NCI-H748 (cell line): Measurements from ENCODE around the gene ORAI2.
"Not testable (repeated sequence)": the region's sequence is repeated elsewhere in the genome, so short reads cannot be mapped to it uniquely, and the experiment has no call there.

Experiments used
- DNase-seq: peaks from one replicate; lab custom pipeline; 2025; ENCODE audit not compliant: unreplicated experiment; lab: John Stamatoyannopoulos, UW

ORAI2 gene

DNA sequence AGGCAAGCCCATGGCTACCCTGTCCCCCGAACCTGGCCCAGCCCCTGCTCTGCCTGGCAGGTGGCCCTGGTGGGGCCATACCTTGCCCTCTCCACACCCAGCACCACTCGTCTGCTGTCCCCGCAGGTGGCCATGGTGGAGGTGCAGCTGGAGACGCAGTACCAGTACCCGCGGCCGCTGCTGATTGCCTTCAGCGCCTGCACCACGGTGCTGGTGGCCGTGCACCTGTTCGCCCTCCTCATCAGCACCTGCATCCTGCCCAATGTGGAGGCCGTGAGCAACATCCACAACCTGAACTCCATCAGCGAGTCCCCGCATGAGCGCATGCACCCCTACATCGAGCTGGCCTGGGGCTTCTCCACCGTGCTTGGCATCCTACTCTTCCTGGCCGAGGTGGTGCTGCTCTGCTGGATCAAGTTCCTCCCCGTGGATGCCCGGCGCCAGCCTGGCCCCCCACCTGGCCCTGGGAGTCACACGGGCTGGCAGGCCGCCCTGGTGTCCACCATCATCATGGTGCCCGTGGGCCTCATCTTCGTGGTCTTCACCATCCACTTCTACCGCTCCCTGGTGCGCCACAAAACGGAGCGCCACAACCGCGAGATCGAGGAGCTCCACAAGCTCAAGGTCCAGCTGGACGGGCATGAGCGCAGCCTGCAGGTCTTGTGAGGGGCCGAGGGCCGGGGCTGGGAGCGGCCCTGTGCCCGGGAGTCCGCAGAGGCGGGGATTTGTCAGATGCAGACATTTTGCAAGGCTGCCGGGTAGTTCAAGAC, 13.2 kb downstream of the ORAI2 start:
- no peak for DNase-seq

DNA sequence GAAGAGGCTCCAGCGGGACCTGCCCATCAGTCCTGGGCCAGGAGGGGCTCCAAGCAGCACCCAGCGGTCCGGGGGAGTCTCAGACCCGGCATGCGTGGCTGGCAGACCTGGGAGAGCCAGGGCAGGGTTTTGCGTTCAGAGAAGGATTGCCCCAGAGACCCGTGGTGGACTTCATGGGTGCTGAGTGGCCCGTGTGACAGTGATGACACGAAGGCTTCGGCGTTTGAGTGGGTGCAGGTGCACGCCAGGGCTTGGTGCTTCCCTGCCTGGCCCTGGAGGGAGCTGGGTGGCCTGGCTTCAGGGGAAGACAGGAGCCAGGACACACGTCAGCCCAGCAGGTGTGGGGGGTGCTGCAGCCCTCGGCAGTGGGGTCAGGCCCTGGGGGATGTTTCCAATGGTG, 13.9 kb downstream of the ORAI2 start:
- DNase-seq = no peak

DNA sequence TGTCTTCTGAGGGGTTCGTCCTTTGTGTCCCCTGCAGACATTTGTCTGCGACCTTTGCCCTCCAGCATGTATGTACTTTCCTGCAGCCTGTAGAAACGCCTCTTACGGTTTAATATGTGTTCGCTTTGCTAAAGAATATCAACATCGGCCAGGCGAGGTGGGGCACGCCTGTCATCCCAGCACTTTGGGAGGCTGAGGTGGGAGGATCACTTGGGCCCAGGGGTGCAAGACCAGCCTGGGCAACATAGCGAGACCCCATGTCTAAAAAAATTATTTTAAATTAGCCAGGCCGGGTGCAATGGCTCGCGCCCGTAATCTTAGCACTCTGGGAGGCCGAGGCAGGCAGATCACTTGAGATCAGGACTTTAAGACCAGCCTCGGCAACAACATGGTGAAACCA, 15.8 kb downstream of the ORAI2 start:
- DNase-seq = no peak

DNA sequence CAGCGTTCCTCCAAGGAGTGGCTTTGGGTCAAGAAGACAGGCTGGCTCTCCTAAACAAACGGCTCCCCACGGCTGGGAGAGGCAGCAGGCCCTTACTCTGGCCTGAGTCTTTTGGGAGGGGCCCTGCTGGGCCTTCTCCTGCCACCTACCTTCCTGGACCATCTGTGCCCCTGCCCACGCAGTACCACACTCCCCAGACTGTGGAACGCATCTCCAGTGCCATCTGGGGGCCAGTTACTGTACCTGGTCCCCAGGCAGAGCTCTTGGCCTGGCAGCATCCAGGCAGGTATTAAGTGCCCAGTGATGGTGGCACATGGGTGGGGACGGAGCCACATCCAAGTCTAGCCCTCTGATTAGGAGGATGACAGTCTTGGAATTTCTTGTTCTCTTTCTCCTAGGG, 16.9 kb downstream of the ORAI2 start:
- no peak for DNase-seq

DNA sequence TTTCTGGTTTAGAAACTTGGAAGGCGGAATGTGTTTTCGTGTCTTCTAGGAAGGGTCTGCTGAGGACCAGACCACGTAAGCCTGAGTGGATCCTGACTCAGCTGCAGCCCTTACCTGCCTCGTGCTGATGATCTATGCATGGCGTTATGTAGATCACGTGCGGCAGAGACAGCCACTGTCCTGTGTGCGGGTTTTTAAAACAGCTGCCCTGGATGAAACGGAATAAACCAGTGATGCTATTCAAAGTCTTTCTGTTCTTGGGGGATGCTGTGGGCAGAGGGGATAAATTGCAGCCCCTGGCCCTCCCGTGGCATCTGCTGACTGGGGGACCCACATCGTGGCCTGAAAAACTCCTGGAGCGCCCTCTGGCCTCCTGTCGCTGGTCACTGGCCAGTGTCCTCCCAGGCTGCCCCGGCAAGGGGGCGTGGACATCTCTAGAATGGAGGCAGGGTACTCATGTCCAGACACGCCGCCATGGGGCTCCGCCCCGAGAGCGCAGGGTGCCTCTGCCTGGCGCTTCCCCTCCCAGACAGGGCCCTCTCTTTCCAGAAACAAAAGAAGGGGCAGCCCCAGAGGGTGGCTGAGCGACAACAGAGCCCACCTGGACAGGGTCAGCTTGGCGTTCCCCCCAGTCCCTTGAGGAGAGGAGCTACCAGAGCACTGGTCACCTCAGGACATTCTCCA, 18.1 kb downstream of the ORAI2 start:
- DNase-seq = peak; percentile 82

DNA sequence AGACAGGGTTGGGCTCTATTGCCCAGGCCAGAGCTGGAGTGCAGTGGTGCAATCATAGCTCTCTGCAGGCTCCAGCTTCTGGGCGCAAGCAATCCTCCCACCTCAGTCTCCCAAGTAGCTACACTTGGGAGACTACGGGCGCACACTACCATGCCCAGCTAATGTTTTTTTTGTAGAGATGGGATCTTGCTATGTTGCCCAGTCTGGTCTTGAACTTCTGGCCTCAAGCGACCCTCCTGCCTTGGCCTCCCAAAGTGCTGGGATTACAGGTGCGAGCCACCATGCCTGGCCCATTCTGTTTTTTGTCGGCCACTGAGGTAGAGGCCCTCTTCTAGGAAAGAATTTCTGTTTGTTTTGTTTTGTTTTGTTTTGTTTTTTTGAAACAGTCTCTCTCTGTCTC, 19.1 kb downstream of the ORAI2 start:
- DNase-seq = no peak

DNA sequence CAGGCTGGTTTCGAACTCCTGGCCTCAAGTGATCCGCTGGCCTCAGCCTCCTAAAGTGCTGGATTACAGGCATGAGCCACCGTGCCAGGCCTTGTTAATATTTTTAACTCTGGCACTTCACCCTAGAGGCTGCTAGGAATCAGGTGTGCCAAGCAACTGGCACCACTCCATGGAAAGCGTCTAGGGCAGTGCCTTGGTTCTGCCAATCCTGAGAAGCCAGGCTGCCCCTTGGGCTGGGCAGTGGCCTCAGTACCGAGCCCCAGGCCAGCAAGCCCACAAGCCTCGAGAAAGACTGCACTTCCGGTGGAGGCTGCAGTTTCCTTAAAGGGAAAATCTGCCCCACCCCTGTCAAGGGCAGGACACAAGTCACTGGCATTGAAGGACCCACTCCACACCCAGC, 19.9 kb downstream of the ORAI2 start:
- no peak for DNase-seq

DNA sequence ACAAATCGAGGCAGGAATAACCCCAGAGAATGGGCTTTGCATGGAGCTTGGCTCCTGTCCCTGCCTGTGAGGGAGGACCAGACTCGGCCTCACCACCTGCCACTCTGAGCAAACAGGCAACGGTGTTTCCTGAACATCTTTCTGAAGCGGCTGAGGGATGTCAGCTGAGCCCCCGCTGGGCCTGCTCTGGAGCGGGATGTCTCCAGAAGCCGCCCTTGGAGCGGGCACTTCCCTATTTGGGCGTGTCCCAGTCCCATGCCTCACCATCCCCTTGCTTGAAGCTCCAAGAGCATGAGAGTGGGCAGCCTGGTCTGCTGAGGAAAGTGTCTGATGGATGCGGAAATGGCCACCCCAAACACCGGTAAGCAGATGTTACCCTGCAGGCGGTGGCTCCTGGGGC, 21.1 kb downstream of the ORAI2 start:
- peak; percentile 13 for DNase-seq

DNA sequence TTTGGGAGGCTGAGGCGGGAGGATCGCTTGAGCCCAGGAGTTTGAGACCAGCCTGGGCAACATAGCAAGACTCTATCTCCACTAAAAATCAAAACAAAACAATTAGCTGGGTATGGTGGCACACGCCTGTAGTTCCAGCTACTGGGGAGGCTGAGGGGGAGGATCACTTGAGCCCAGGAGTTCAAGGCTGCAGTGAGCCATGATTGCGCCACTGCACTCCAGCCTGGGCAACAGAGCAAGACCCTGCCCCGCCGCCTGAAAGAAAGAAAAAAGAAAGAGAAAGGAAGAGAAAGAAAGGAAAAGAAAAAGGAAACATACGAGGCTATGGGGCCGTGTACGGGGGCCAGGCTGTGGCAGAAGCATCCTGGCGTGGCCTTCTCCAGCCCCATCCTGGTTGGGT, 21.6 kb downstream of the ORAI2 start:
- not testable (repeated sequence) for DNase-seq

DNA sequence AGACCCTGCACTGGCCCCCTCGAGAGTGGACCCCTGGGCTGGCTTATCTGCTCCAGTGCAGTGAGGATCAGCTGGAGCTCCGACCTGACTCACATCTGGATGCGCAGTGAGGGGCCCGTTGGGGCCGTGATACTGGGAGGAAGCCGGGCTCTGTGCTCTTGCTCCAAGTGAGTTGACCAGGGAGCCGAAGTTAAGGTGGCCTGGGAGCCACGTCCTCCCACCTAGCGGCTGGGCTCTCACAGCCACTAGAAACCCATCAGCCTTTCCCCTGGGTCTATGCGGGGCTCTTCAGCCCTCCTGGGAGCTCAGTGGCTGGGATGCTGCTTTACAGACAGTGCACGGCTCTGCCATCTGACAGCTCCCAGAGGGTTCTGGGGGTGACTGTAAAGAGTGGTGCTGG, 22.2 kb downstream of the ORAI2 start:
- DNase-seq = no peak

DNA sequence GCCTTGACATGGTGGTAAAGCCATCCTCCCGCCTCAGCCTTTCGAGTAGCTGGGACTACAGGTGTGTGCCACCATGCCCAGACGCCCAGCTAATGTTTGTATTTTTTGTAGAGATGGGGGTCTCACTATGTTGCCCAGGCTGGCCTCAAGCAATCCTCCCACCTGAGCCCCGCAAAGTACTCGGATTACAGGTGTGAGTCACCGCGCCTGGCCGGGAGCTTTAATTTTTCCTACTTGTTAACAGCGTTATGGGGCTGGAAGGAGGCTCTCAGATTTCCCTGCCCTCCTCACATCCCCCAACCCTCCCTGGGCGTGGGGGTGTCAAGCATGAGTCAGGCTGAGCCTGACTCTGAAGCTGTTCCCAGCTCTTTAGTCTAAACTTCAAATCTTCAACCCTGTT, 23.0 kb downstream of the ORAI2 start:
- no peak for DNase-seq

DNA sequence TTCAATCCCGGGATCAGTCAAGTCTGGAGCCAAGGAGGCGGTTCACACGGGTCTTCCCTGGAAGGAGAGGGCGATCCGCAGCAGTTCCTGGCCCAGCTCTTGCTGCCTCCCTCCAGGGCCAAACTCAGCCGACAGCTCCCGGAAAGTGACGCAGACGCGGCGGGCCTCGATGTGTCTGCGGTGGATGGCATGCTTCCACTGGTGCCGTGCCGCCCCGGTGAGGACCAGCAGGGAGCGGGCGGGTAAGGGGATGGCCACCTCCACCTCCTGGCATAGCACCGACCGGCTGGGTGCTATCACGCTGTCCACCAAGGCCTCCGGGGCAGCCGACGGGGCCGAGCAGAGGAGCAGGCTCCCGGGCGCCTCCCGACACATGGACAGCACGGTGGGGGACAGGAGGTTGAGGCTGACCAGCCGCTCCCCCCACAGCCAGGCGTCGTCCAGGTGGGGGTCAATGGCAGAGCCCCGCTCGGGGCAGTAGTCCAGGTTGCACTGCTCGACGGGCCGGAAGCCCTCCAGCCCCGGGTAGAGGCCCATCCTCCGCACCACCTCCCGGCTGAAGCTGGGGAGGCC, 24.1 kb downstream of the ORAI2 start:
- no peak for DNase-seq

DNA sequence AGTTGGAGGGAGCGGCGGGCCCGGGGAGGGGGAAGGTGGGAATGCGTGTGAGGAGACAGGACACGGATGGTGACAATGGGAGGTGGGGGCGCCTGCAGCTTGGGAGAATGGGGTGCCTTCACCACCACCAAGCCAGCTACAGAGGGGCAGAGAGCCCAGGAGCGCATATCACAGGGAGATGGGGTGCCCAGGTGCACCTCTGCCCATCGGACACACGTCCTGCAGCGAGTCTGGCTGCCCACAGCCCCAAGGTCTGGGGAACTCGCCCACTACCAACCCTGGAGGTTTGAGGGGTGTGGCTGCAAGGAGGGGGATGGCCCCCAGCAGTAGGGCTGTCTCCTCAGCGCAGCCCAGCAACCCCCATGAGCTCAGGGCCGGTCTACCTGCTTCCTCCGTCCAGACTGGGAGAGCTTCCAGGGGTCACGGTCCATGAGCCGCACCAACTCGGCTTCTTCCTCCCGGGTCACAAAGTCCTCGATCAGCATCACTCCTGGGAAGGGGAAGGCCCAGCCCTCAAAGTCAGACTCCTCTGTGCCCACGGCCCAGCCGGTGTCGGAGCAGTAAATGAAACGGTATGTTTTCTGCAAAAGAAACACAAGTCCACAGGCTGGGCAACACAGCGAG, 26.0 kb downstream of the ORAI2 start:
- DNase-seq = no peak

DNA sequence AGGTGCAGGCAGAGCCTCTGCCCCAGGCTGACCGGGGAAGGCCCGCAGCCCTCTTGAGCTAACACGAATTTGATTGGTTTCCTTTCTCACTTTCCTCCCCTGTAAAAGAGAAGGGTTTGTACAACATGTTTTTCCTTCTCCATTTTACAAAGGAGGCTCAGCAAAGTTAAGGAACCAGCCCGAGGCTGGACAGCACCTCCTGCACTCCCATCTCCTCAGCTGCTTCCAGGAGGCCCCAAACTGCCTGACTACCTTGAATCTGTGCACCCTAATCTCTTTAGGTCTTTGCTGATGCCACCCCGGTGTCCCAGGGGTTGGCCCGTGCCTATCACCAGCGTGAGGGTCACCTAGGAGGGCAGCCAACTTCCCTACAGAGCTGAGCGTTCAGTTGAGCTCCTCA, 27.1 kb downstream of the ORAI2 start:
- DNase-seq = no peak

DNA sequence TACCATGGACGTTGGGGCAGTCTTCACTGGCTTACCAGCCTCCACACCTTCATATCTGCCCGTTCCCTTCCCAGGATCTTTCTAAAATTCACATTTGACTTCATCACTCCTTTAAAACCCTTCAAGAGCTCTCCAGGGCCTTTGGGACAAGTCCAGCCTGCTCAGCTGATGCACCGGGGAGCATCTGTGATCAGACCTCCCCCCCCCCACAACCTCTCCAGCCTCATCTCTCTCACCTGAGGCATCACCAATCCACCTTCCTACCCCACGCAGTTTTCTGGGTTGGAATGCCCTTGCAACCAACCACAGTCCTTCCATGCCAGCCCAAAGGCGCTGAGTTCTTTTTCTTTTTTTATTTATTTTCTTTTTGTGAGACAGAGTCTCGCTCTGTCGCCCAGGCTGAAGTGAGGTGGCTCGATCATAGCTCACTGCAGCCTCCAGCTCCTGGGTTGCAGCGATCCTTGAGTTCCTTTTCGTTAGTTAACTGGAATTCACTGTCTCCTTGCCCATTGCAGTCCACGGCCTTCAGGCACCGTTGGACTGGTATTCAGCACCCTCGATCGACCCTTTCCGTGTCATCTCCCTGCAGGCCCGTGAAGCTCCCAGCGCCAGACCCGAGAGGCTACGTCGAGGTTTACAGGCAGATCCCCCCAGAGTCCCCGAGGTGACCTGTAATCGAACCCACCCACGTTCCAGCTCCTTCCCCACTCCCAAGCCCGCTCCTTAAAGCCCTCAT, 30.6 kb downstream of the ORAI2 start:
- peak; percentile 45 for DNase-seq

DNA sequence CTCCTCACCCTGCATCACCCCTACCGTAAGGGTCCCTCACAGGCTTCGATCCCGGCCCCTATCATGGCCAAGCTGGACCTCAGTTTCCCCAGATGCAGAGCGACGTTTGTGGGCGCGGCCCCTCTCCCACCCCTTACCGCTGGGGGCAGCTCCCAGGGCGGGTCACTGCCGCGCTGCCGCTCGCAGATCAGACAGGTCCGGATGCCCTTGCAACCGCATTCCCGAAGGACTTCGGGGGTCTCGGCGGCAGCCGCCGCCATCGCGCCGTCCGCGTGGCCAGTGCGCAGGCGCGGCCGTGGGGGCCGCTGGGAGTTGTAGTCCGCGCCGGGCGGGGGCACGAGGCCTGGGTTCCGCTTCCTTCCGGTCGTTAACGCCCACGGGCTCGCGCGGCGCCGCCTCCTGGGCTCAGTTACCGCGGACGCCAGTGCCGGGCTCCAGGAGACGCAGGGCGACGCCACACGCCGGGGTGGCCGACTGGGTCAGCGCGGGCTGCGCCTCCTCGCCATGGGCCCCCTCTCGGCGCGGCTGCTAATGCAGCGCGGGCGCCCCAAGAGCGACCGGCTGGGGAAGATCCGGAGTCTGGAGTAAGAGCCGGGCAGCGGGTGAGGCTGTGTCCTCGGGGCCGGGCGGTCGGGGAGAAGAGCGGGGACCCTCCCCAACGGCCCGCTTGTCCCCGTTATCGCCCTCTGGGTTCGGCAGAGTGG, 31.4 kb downstream of the ORAI2 start, which contains the start of the genes ALKBH4 and LRWD1:
TSS of gene ALKBH4 (minus strand) at position 287 of the 704 bp plus-strand sequence. CDS start at position 260, 27 bp downstream.
TSS of gene LRWD1 (plus strand) at position 408 of the 704 bp plus-strand sequence. CDS start at position 505, 97 bp downstream.
- peak; percentile 92 for DNase-seq

DNA sequence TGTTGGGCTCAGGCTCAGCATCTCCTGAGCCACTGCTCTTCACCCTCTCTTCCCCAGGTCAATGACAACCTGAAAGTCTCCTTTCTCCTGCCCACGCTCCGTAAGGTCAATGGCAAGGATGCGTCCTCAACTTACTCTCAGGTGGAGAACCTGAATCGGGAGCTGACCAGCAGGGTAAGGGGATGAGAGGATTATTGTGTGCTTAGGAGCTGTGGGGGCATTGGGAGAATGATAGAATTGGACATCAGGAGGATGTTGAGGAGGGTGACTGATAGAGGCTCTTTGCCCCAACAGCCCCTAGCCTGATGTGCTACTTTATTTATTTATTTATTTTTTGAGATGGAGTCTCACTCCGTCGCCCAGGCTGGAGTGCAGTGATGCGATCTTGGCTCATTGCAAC, 32.7 kb downstream of the ORAI2 start:
- DNase-seq = no peak

DNA sequence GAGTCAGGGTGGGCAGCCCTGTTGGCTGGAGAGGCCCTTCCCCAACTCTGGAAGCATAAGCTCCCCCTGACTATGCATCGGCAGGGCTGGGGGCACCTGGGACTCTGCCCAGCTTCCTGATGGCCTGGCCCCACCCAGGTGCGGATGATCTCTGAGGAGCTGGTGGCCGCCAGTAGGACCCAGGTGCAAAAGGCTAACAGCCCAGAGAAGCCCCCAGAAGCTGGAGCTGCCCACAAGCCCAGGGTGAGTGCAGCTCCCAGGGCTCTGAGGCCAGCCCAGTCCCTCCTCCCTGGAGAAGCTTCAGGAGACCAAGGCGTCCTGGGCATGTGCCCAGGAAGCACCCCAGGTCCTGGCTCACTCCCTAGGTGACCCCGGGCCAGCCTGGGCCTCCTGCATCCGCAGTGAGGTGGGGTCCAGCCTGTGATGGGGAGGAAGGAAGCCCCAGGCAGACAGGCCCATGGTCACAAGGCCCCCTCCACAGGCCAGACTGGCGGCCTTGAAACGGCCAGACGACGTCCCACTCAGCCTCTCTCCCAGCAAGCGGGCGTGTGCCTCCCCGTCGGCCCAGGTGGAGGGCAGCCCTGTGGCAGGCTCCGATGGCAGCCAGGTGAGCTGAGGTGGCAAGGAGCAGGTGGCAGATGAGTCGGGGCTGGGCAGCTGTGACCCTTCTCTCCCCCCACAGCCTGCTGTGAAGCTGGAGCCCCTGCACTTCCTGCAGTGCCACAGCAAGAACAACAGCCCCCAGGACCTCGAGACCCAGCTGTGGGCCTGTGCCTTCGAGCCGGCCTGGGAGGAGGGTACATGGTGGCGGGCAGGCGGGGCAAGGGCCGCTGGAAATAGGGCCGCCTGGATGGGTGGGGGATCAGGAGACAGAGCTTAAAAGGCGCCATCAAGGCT, 34.5 kb downstream of the ORAI2 start:
- no peak for DNase-seq
